Left ventricle myocardium inferior (tissue), 1 donor: Measurements from ENCODE around the gene NOL9. TPM values are rescaled to one million over a fixed set of nuclear protein-coding genes. Genes with fewer than 3 reads are reported as not detected.
A peak's percentile ranks its signal among the peaks of the same experiment; 100 is the strongest.
"Not testable (repeated sequence)": the region's sequence is repeated elsewhere in the genome, so short reads cannot be mapped to it uniquely, and the experiment has no call there.

Source experiments
- DNase-seq: peaks from one replicate; pipeline ENCODE4 v3.0.0-alpha.2; 2020
- H3K27ac ChIP-seq: fragments of 200-600 bp; replicated peaks from 2 replicates; pipeline ENCODE4 v1.8.0; 2021
- H3K27me3 ChIP-seq: fragments of 200-600 bp; 2 replicates; pipeline ENCODE4 v1.8.0; 2021; ENCODE audit warnings: low read depth
- H3K36me3 ChIP-seq: fragments of 200-600 bp; 2 replicates; pipeline ENCODE4 v1.8.0; 2021
- H3K4me1 ChIP-seq: fragments of 200-600 bp; 2 replicates; pipeline ENCODE4 v1.8.0; 2021
- H3K4me3 ChIP-seq: fragments of 200-600 bp; 2 replicates; pipeline ENCODE4 v1.8.0; 2021; ENCODE audit warnings: mild to moderate bottlenecking, moderate library complexity
- H3K9me3 ChIP-seq: fragments of 200-600 bp; replicated peaks from 2 replicates; pipeline ENCODE4 v1.8.0; 2021
- CTCF ChIP-seq: fragments of 200-600 bp; IDR thresholded peaks from 2 replicates; pipeline ENCODE4 v1.8.0; 2021; ENCODE audit warnings: antibody characterized with exemption, mild to moderate bottlenecking, borderline replicate concordance
- intact Hi-C: fragments of 100-400 bp; cut with micrococcal nuclease; formaldehyde crosslinking; loops from one replicate; pipeline ENCODE4 v1.11.0; 2022
- total RNA-seq: library from RNA; stranded (reverse); fragmentation: NEBNext Ultra II Directional; extraction: Animal tissue kit (Norgen Biotek cat#: 25700); gene quantifications from one replicate; pipeline ENCODE4 v1.2.1, GENCODE V29; 2021
- donor health status: DM: no; HTN: yes; CAD: no; lungs with severe emphysema.

NOL9 gene
- total RNA-seq, 1 donor from 2014 or later = 13.4 TPM

GRCh38 chr1:6495540-6496364 lies 58.6 kb downstream of the NOL9 start:
- intact Hi-C loops = no loop called here
- no peaks in the 10 kb centered on the region for H3K9me3 ChIP-seq
- H3K4me1 ChIP-seq = peaks cover 94% of the 10 kb centered on the region
- peak overlapping the region; percentile 79 for H3K27ac ChIP-seq
- peak; percentile 19 for DNase-seq
- H3K36me3 ChIP-seq = no peaks in the 10 kb centered on the region
- peak overlapping the region; percentile 79 for H3K4me3 ChIP-seq
- no peak for TF ChIP-seq CTCF
- no peaks in the 10 kb centered on the region for H3K27me3 ChIP-seq

- no peak for TF ChIP-seq CTCF
- no peaks in the 10 kb centered on the region for H3K9me3 ChIP-seq
- H3K27ac ChIP-seq = peak overlapping the region; percentile 79
- peak; percentile 28 for DNase-seq
- peaks cover 95% of the 10 kb centered on the region for H3K4me1 ChIP-seq
- H3K36me3 ChIP-seq = no peaks in the 10 kb centered on the region
- no peaks in the 10 kb centered on the region for H3K27me3 ChIP-seq
- intact Hi-C loops = no loop called here
- H3K4me3 ChIP-seq = peak overlapping the region; percentile 79
Measured at GRCh38 chr1:6495041-6495441, 59.3 kb downstream of the NOL9 start.

GRCh38 chr1:6494627-6495026 lies 59.7 kb downstream of the NOL9 start:
- intact Hi-C loops = no loop called here
- DNase-seq = peak; percentile 59
- H3K4me1 ChIP-seq = peaks cover 95% of the 10 kb centered on the region

GRCh38 chr1:6493834-6494223 lies 60.5 kb downstream of the NOL9 start:
- intact Hi-C loops, H3K9me3 ChIP-seq, H3K4me3 ChIP-seq, DNase-seq, H3K27me3 ChIP-seq, H3K36me3 ChIP-seq: not testable (repeated sequence)
- peak overlapping the region; percentile 79 for H3K27ac ChIP-seq
- peaks cover 95% of the 10 kb centered on the region for H3K4me1 ChIP-seq

More at GRCh38 chr1:6494627-6495026, 59.7 kb downstream of the NOL9 start:
- Histone ChIP-seq H3K4me3 (peak overlapping the region; percentile 79), H3K9me3 (no peaks in the 10 kb centered on the region), H3K27ac (peak overlapping the region; percentile 79), H3K36me3 (no peaks in the 10 kb centered on the region), H3K27me3 (no peaks in the 10 kb centered on the region)
- no peak for TF ChIP-seq CTCF

- TF ChIP-seq CTCF = no peak
- intact Hi-C loops = no loop called here
- Histone ChIP-seq H3K4me3 (peak overlapping the region; percentile 69), H3K36me3 (no peaks in the 10 kb centered on the region), H3K27me3 (no peaks in the 10 kb centered on the region), H3K9me3 (no peaks in the 10 kb centered on the region), H3K4me1 (peaks cover 99% of the 10 kb centered on the region), H3K27ac (peak overlapping the region; percentile 79)
- DNase-seq = no peak
Measured at GRCh38 chr1:6491966-6492365, 62.3 kb downstream of the NOL9 start.

- H3K4me1 ChIP-seq = peaks cover 99% of the 10 kb centered on the region
Measured at GRCh38 chr1:6491480-6491962, 62.8 kb downstream of the NOL9 start, which contains the start of gene PLEKHG5. TSS of gene PLEKHG5 (minus strand) at chr1:6491667. CDS start at chr1:6477571, 14,096 bp downstream.

More at GRCh38 chr1:6491480-6491962, 62.8 kb downstream of the NOL9 start, which contains the start of gene PLEKHG5:
- TF ChIP-seq CTCF = no peak
- Histone ChIP-seq H3K4me3 (peak within 1 kb of the TSS; percentile 69), H3K27me3 (no peaks in the 10 kb centered on the region), H3K36me3 (no peaks in the 10 kb centered on the region), H3K9me3 (no peaks in the 10 kb centered on the region), H3K27ac (peak within 1 kb of the TSS; percentile 79)
- DNase-seq = no peak
- intact Hi-C loops = no loop called here
